ENCODE results near the gene MUSK. TPM values are rescaled to one million over a fixed set of nuclear protein-coding genes. Genes with fewer than 3 reads are reported as not detected.

The MUSK gene
- total and polyA plus RNA-seq, 2 donors (not counting 3 experiments of a cell fraction or from before 2014, with no cell fraction given): 0.08 TPM; not detected in 1

- H3K79me2 ChIP-seq (ENCODE audit: control insufficient read depth, insufficient read depth, low read length): no peaks in the 10 kb centered on the region
- CTCF ChIA-PET: no interaction called here
- no peak for FAIRE-seq
- H2AFZ ChIP-seq (ENCODE audit: low read depth, low read length): no peak overlapping the region
- no peaks in the 10 kb centered on the region for H4K20me1 ChIP-seq (replicated peaks; ENCODE audit: control insufficient read depth, extremely low read depth, insufficient read depth, low read length)
- no peaks in the 10 kb centered on the region for H3K36me3 ChIP-seq (ENCODE audit: control insufficient read depth in 2 of 2, extremely low read depth in 1 of 2, insufficient read depth in 2 of 2, low read length in 2 of 2)
- no peak overlapping the region for H3K4me2 ChIP-seq (ENCODE audit: insufficient read depth, low read length)
- no TSS peak for BruUV-seq (replicated peaks)
- H3K9ac ChIP-seq (replicated peaks; ENCODE audit: extremely low read depth, insufficient read depth, low read length): no peak overlapping the region
- H3K9me3 ChIP-seq (replicated peaks; ENCODE audit: control insufficient read depth, insufficient read depth, low read length): no peaks in the 10 kb centered on the region
- no peaks in the 10 kb centered on the region for H3K4me1 ChIP-seq (ENCODE audit: control insufficient read depth, extremely low read depth, insufficient read depth, low read length)
- H3K27me3 ChIP-seq (ENCODE audit: control insufficient read depth in 2 of 2, insufficient read depth in 2 of 2, low read length in 2 of 2): no peaks in the 10 kb centered on the region
- H3K27ac ChIP-seq (ENCODE audit: insufficient read depth, low read depth, low read length): no peak overlapping the region
- no peak overlapping the region for H3K4me3 ChIP-seq (replicated peaks in 1 of 3; ENCODE audit: insufficient read depth in 1 of 3, low read depth in 1 of 3, low read length in 3 of 3)
- dilution Hi-C loops (cut with MboI; ENCODE audit: extremely low pct_ligation_motif_present, low sequenced_read_pairs) (no loop called here), intact Hi-C loops (cut with micrococcal nuclease) (no loop called here)
- POLR2A ChIA-PET: no interaction called here
- no peak for DNase-seq (ENCODE audit: low read depth, low spot score)
- H3K9me1 ChIP-seq (replicated peaks; ENCODE audit: control insufficient read depth, extremely low read depth, insufficient read depth, low read length): no peaks in the 10 kb centered on the region
- TF ChIP-seq JUN (IDR thresholded peaks at IDR 0.05; ENCODE audit: borderline replicate concordance, insufficient read depth, insufficient read length, low read depth) (no peak), CTCF (IDR thresholded peaks at IDR 0.05; ENCODE audit: extremely low read depth in 1 of 2, insufficient read depth in 1 of 2, low read depth in 1 of 2, low read length in 2 of 2) (no peak), POLR2A (IDR thresholded peaks at IDR 0.05; ENCODE audit: low read depth, low read length) (no peak), MYC (IDR thresholded peaks at IDR 0.05; ENCODE audit: low read depth, low read length) (no peak), EZH2 (IDR thresholded peaks at IDR 0.05; ENCODE audit: borderline replicate concordance, low read depth, low read length, severe bottlenecking) (no peak), GATA2 (IDR thresholded peaks at IDR 0.05; ENCODE audit: insufficient read depth, insufficient read length, low read depth, low read length) (no peak)
- TF ChIP-seq, protein P1, sequence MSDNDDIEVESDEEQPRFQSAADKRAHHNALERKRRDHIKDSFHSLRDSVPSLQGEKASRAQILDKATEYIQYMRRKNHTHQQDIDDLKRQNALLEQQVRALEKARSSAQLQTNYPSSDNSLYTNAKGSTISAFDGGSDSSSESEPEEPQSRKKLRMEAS (IDR thresholded peaks at IDR 0.05; ENCODE audit: insufficient read depth, insufficient read length): no peak
Measured at GRCh38 chr9:110731437-110732028, 62.9 kb downstream of the MUSK start.

All from endothelial cell of umbilical vein (primary cell).